ENCODE results near the gene NECTIN1.

NECTIN1 gene

DNA sequence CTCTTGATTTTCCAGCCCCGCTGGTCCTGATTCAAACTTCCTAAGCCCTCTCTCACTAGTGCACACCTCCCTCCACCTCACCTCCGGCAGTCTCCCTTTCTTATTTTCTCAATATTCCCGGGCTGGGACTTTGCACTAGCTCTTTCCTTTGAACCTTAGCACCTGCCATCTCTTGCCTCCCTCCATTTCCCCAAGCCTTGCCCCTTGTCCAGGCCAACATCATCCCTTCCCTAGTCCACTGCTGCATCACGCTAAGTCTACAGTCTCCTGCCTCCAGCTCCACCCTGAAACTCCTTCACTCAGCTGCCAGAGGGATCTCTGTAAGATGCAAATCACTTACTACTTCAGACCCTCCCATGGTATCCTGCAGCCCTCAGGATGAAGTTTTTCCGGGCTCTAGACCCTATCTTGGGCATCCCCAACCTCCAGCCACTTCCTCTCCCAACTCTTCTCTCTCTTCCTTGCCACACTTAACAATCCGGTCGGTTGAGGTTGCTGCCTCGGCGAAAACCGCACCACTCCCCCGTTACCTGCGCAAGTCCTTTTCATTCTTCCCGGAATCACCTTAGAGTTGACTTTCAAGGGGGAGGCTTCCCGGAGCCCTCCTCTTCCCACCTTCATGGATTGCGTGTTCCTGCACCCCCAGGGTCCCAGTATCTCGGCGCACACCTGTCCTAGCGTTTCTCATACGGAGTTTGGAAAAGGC lies 42.7 kb downstream of the NECTIN1 start:
- TF ChIP-seq, protein P1, sequence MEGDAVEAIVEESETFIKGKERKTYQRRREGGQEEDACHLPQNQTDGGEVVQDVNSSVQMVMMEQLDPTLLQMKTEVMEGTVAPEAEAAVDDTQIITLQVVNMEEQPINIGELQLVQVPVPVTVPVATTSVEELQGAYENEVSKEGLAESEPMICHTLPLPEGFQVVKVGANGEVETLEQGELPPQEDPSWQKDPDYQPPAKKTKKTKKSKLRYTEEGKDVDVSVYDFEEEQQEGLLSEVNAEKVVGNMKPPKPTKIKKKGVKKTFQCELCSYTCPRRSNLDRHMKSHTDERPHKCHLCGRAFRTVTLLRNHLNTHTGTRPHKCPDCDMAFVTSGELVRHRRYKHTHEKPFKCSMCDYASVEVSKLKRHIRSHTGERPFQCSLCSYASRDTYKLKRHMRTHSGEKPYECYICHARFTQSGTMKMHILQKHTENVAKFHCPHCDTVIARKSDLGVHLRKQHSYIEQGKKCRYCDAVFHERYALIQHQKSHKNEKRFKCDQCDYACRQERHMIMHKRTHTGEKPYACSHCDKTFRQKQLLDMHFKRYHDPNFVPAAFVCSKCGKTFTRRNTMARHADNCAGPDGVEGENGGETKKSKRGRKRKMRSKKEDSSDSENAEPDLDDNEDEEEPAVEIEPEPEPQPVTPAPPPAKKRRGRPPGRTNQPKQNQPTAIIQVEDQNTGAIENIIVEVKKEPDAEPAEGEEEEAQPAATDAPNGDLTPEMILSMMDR (IDR thresholded peaks at IDR 0.05; ENCODE audit: low read depth, low read length) = no peak
- no peak overlapping the region for H3K4me3 ChIP-seq (ENCODE audit: low read depth, low read length)

DNA sequence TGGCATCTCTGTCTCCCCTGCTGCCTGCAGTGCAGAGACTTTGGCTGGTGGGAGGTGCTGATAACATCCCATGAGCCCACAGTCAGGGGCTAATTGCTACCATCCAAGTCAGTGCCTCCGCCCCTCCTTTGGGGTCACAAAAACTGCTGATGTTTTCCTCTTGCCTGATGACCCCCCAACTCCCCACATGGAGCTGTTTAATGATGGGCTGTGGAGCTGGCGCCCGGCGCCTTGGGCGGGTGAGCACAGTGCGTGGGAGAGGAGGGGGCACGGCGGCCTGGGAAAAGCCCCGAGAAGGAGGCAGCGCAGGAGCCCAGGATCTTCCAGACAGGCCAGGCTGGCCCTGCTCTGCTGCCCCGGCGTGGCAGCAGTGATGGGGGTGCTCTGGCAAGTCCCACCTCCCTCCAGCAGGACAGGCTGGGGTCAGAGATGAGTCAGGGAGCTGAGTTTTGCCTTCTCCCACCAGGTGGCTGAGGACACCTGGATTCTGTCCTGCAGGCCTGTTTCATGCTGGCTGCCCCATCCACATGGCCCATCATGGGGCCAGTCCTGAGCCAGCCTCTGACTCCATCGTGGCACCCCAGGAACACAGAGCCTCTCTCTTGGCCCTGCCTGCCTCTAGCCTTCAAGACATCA lies 43.8 kb downstream of the NECTIN1 start:
- no peak overlapping the region for H3K4me3 ChIP-seq (ENCODE audit: low read depth, low read length)
- TF ChIP-seq, protein P1 (IDR thresholded peaks at IDR 0.05; ENCODE audit: low read depth, low read length) = no peak

GRCh38 chr11:119684361-119685110 lies 44.5 kb downstream of the NECTIN1 start:
- H3K4me3 ChIP-seq (ENCODE audit: low read depth, low read length) = no peak overlapping the region
- TF ChIP-seq, protein P1 (IDR thresholded peaks at IDR 0.05; ENCODE audit: low read depth, low read length) = no peak

DNA sequence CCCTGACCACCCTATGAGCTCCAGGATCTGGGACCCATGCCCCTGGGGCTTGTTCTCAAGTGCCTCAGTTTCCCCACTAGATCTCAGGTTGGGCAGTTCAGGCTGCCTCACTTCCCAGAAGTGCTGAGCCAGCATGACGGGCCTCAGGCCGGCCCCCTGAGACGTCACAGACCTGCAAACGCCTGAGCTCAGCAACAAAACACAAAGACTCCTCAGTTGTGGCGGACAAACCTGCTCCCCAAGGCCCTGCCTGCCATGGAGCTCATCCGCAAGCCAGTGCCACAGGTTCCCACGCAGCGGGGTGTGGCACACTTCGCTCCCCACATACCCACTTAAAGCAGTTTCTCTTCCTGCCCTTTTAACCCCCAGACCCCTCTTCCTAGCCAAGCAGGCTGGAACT lies 45.2 kb downstream of the NECTIN1 start:
- H3K4me3 ChIP-seq (ENCODE audit: low read depth, low read length) = no peak overlapping the region

GRCh38 chr11:119681361-119681910 lies 47.6 kb downstream of the NECTIN1 start:
- TF ChIP-seq, protein P1 (IDR thresholded peaks at IDR 0.05; ENCODE audit: low read depth, low read length) = peak; percentile 10; the same call in 1 of the 2 replicates
- no peak overlapping the region for H3K4me3 ChIP-seq (ENCODE audit: low read depth, low read length)

More for the DNA sequence above, 45.2 kb downstream of the NECTIN1 start:
- TF ChIP-seq, protein P1 (IDR thresholded peaks at IDR 0.05; ENCODE audit: low read depth, low read length) = no peak

- H3K4me3 ChIP-seq (ENCODE audit: low read depth, low read length) = no peak overlapping the region
Measured at GRCh38 chr11:119680541-119681360, 48.2 kb downstream of the NECTIN1 start.

More at GRCh38 chr11:119680541-119681360, 48.2 kb downstream of the NECTIN1 start:
- TF ChIP-seq, protein P1 (IDR thresholded peaks at IDR 0.05; ENCODE audit: low read depth, low read length) = no peak
